PC-3 (cell line): ENCODE results near the gene GPC4.

Source experiments
- CTCF ChIP-seq: fragments of 300-600 bp; sonication (generic); conservative IDR thresholded peaks from 2 replicates; pipeline ENCODE4 v1.5.1; 2017; ENCODE audit warnings: antibody characterized with exemption, low read depth, mild to moderate bottlenecking, low read length
- EZH2 ChIP-seq: fragments of 300-600 bp; sonication (generic); IDR thresholded peaks from one replicate; pipeline ENCODE4 v1.6.1; 2017; ENCODE audit warnings: antibody characterized with exemption, mild to moderate bottlenecking, low read length; ENCODE audit not compliant: unreplicated experiment
- EZH2phosphoT487 ChIP-seq: fragments of 300-600 bp; sonication (generic); IDR thresholded peaks from 2 replicates; pipeline ENCODE4 v1.6.1; 2018; ENCODE audit warnings: mild to moderate bottlenecking, antibody characterized with exemption, low read length, borderline replicate concordance

- TF ChIP-seq EZH2phosphoT487, result no peak
- TF ChIP-seq CTCF, result no peak
- no peak for TF ChIP-seq EZH2
These were observed 93.8 kb downstream of the GPC4 start for GRCh38 chrX:133321451-133321850.
